ENCODE data around the gene A4GNT. TPM values are rescaled to one million over a fixed set of nuclear protein-coding genes. Genes with fewer than 3 reads are reported as not detected.

The A4GNT gene
- total and polyA plus RNA-seq, 2 of the 8 experiments (the other 6 are each of a cell fraction or from before 2014, with no cell fraction given): not detected

- 80% methylated on average over 5 of the region's 5 CpGs; no CpG with 5 or more reads in 1 of the 2 experiments for WGBS, 2 experiments (ENCODE audit: extremely low coverage in 1 of 2, insufficient coverage in 1 of 2, insufficient read length in 1 of 2, insufficient replicate concordance in 2 of 2, low coverage in 1 of 2, low lambda C conversion rate in 2 of 2, missing lambda C conversion rate in 1 of 2)
Measured at GRCh38 chr3:138081371-138082084, 50.7 kb downstream of the A4GNT start.

More at GRCh38 chr3:138081371-138082084, 50.7 kb downstream of the A4GNT start:
- FAIRE-seq (no peak), DNase-seq (ENCODE audit: low read depth in 1 of 2, low spot score in 2 of 2) (no peak)
- no peaks in the 10 kb centered on the region for H4K20me1 ChIP-seq (replicated peaks in 1 of 2; ENCODE audit: control insufficient read depth in 1 of 2, insufficient read depth in 2 of 2, low read length in 2 of 2)
- no peaks in the 10 kb centered on the region for H3K23me2 ChIP-seq (ENCODE audit: low read depth, low read length)
- H2BK15ac ChIP-seq (ENCODE audit: low read length): no peak overlapping the region
- POLR2A ChIA-PET (ENCODE audit: partially characterized antibody): no interaction called here
- H4K8ac ChIP-seq (ENCODE audit: extremely low read depth, insufficient read depth, low read length): no peak overlapping the region
- H3K14ac ChIP-seq (ENCODE audit: insufficient read length): no peak overlapping the region
- H4K5ac ChIP-seq (ENCODE audit: insufficient read length, low read depth, low read length): no peak overlapping the region
- H2BK12ac ChIP-seq (ENCODE audit: low read depth, low read length): no peak overlapping the region
- no peak overlapping the region for H3K27ac ChIP-seq (ENCODE audit: low read depth, low read length)
- TF ChIP-seq RBBP5 (IDR thresholded peaks at IDR 0.05; ENCODE audit: borderline replicate concordance, low read depth, low read length) (no peak), TBP (IDR thresholded peaks at IDR 0.05; ENCODE audit: low read depth, low read length) (no peak), JUND (IDR thresholded peaks at IDR 0.05; ENCODE audit: low read length) (no peak)
- no peaks in the 10 kb centered on the region for H3K9me3 ChIP-seq (ENCODE audit: insufficient read depth in 2 of 2, low read depth in 1 of 2, low read length in 1 of 2)
- CTCF ChIA-PET (ENCODE audit: partially characterized antibody): interaction anchor here (0.6 to 4.6 kb wide), 10 partner anchors 8 to 670 kb away, joined by 3 to 27 read pairs (median 4); no protein-coding TSS in a partner anchor
- no peak overlapping the region for H3K4me2 ChIP-seq (ENCODE audit: insufficient read depth in 1 of 2, low read depth in 2 of 2, low read length in 2 of 2)
- H3K36me3 ChIP-seq (ENCODE audit: control insufficient read depth in 2 of 4, insufficient read depth in 4 of 4, low read length in 3 of 4): peaks cover 5 to 25% (median 9%) of the 10 kb centered on the region in 4 experiments; a peak in 6 of 8 replicates
- no peak overlapping the region for H2BK5ac ChIP-seq (ENCODE audit: low read depth, low read length)
- no peaks in the 10 kb centered on the region for H3K4me1 ChIP-seq (replicated peaks in 1 of 4; ENCODE audit: control insufficient read depth in 3 of 4, insufficient read depth in 4 of 4, low read length in 3 of 4)
- H4K91ac ChIP-seq (replicated peaks; ENCODE audit: insufficient read length, low read length): no peak overlapping the region
- H2AFZ ChIP-seq (ENCODE audit: low read length): no peak overlapping the region
- no peak overlapping the region for H3K23ac ChIP-seq (ENCODE audit: insufficient read length)
- H3K18ac ChIP-seq (ENCODE audit: extremely low read depth, low read length): no peak overlapping the region
- no peaks in the 10 kb centered on the region for H3K79me2 ChIP-seq (ENCODE audit: control insufficient read depth in 1 of 2, insufficient read depth in 2 of 2, low read length in 2 of 2)
- no peaks in the 10 kb centered on the region for H3K27me3 ChIP-seq (replicated peaks in 1 of 4; ENCODE audit: control insufficient read depth in 3 of 4, extremely low read depth in 1 of 4, insufficient read depth in 3 of 4, low read length in 3 of 4)
- no peak overlapping the region for H3K4me3 ChIP-seq (ENCODE audit: extremely low read depth in 1 of 4, insufficient read depth in 2 of 4, low read depth in 3 of 4, low read length in 4 of 4)
- no peaks in the 10 kb centered on the region for H3K79me1 ChIP-seq (ENCODE audit: low read depth, low read length)
- H3K4ac ChIP-seq (replicated peaks; ENCODE audit: insufficient read length, low read depth, low read length): no peak overlapping the region
- no peak overlapping the region for H2BK20ac ChIP-seq (ENCODE audit: low read length)
- H3K56ac ChIP-seq (replicated peaks; ENCODE audit: insufficient read length, low read depth, low read length): no peak overlapping the region
- H3K9ac ChIP-seq (replicated peaks in 1 of 4; ENCODE audit: extremely low read depth in 1 of 4, low read depth in 3 of 4, low read length in 3 of 4): no peak overlapping the region
- no peak overlapping the region for H2AK5ac ChIP-seq (ENCODE audit: low read depth, low read length)
- H2BK120ac ChIP-seq (replicated peaks; ENCODE audit: low read depth, low read length): no peak overlapping the region

Data from H1 (cell line).